ENCODE measurements around the gene HDDC2.
A peak's percentile ranks its signal among the peaks of the same experiment; 100 is the strongest.

The HDDC2 gene

DNA sequence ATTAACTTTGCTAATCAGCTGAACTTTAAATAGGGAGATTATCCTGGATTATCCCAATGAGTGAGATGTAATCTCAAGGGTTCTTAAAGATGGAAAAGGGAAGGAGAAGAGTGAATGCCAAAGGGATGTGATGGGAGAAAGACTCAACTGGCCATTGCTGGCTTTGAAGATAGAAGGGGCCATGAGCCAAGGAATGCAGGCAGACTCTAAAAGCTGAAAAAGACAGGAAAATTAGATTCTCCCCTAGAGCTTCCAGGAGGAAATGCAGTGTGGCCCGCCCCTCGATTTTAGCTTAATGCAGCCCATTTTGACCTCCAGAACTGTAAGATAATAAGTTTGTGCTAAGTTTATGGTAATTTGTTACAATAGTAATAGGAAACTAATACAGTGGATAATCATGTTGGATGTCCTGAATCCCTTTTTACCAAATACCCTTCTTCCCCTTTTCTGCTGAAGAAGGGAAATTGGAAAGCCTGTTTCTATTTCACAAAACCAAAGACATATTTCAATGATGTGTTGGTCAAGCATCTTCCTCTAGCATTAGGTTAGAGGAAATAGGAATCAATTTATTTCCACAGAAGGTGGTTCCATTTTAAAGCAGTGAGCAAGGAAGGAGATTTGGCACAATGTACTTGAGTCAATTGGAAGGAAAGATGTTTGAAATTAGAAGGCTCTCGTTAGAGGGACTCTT lies 3.3 kb upstream of the HDDC2 start:
- Histone ChIP-seq H3K27me3 (ENCODE audit: low read length) (no peaks in the 10 kb centered on the region), H3K4me3 (ENCODE audit: insufficient read depth, low read length, poor library complexity, severe bottlenecking) (no peak overlapping the region), H3K36me3 (ENCODE audit: low read length) (0 out of 2 replicates have a peak, but pooled peaks cover 3% of the 10 kb centered on the region), H3K9me3 (ENCODE audit: insufficient read depth, low read length) (no peaks in the 10 kb centered on the region), H3K9ac (ENCODE audit: low read length) (no peak overlapping the region), H4K20me1 (ENCODE audit: low read depth, low read length) (no peaks in the 10 kb centered on the region), H3K79me2 (ENCODE audit: insufficient read depth, low read length) (peaks cover 12% of the 10 kb centered on the region), H2AFZ (ENCODE audit: low read depth, low read length, severe bottlenecking) (no peak overlapping the region), H3K9me2 (replicated peaks; ENCODE audit: insufficient read depth, low read length) (no peaks in the 10 kb centered on the region), H3F3A (ENCODE audit: insufficient read depth) (peaks cover 14% of the 10 kb centered on the region), H3K4me2 (ENCODE audit: low read depth, low read length, poor library complexity, severe bottlenecking) (no peak overlapping the region), H3K27ac (ENCODE audit: low read depth, low read length) (no peak overlapping the region)
- TF ChIP-seq EZH2phosphoT487 (conservative IDR thresholded peaks at IDR 0.05; ENCODE audit: low read length) (no peak), CTCF (IDR thresholded peaks at IDR 0.05; ENCODE audit: insufficient read depth, low read length, poor library complexity, severe bottlenecking) (no peak)

- Histone ChIP-seq H2AFZ (ENCODE audit: low read depth, low read length, severe bottlenecking) (peak overlapping the region; percentile 28), H4K20me1 (ENCODE audit: low read depth, low read length) (no peaks in the 10 kb centered on the region), H3K36me3 (ENCODE audit: low read length) (peaks cover 14% of the 10 kb centered on the region), H3K9me2 (replicated peaks; ENCODE audit: insufficient read depth, low read length) (no peaks in the 10 kb centered on the region), H3K79me2 (ENCODE audit: insufficient read depth, low read length) (peaks cover 27% of the 10 kb centered on the region), H3K27ac (ENCODE audit: low read depth, low read length) (no peak overlapping the region), H3K4me2 (ENCODE audit: low read depth, low read length, poor library complexity, severe bottlenecking) (no peak overlapping the region), H3K9me3 (ENCODE audit: insufficient read depth, low read length) (no peaks in the 10 kb centered on the region), H3K27me3 (ENCODE audit: low read length) (no peaks in the 10 kb centered on the region), H3K9ac (ENCODE audit: low read length) (no peak overlapping the region), H3K4me3 (ENCODE audit: insufficient read depth, low read length, poor library complexity, severe bottlenecking) (no peak overlapping the region), H3F3A (ENCODE audit: insufficient read depth) (peaks cover 14% of the 10 kb centered on the region)
- TF ChIP-seq EZH2phosphoT487 (conservative IDR thresholded peaks at IDR 0.05; ENCODE audit: low read length): no peak
- no peak for TF ChIP-seq CTCF (IDR thresholded peaks at IDR 0.05; ENCODE audit: insufficient read depth, low read length, poor library complexity, severe bottlenecking)
These were observed 1.7 kb upstream of the HDDC2 start for GRCh38 chr6:125303512-125303854.

- Histone ChIP-seq H3F3A (ENCODE audit: insufficient read depth) (peaks cover 14% of the 10 kb centered on the region), H3K27me3 (ENCODE audit: low read length) (no peaks in the 10 kb centered on the region), H3K36me3 (ENCODE audit: low read length) (peaks cover 19% of the 10 kb centered on the region), H3K27ac (ENCODE audit: low read depth, low read length) (peak overlapping the region; percentile 69; the same call in 1 of the 2 replicates), H3K9ac (ENCODE audit: low read length) (no peak overlapping the region), H4K20me1 (ENCODE audit: low read depth, low read length) (no peaks in the 10 kb centered on the region), H2AFZ (ENCODE audit: low read depth, low read length, severe bottlenecking) (peak overlapping the region; percentile 68), H3K4me2 (ENCODE audit: low read depth, low read length, poor library complexity, severe bottlenecking) (no peak overlapping the region), H3K9me3 (ENCODE audit: insufficient read depth, low read length) (no peaks in the 10 kb centered on the region), H3K79me2 (ENCODE audit: insufficient read depth, low read length) (peaks cover 30% of the 10 kb centered on the region), H3K4me3 (ENCODE audit: insufficient read depth, low read length, poor library complexity, severe bottlenecking) (no peak overlapping the region), H3K9me2 (replicated peaks; ENCODE audit: insufficient read depth, low read length) (no peaks in the 10 kb centered on the region)
- no peak for TF ChIP-seq CTCF (IDR thresholded peaks at IDR 0.05; ENCODE audit: insufficient read depth, low read length, poor library complexity, severe bottlenecking)
- TF ChIP-seq EZH2phosphoT487 (conservative IDR thresholded peaks at IDR 0.05; ENCODE audit: low read length): no peak
These were observed 1.2 kb upstream of the HDDC2 start for GRCh38 chr6:125302840-125303511.

Measured in SU-DHL-6 (cell line).